Gastrocnemius medialis (tissue), 4 donors: ENCODE measurements around the gene DNM3.

Experiments used
- CTCF ChIP-seq, 5 experiments: fragments of 450-650 bp in 3 of 5; fragments of 200-600 bp in 2 of 5; sonication (generic) in 2 of 5; IDR thresholded peaks in 4 of 5; conservative IDR thresholded peaks in 1 of 5; 1 replicate in 4 of 5; 2 replicates in 1 of 5; pipeline ENCODE4 v1.5.1; 2016 to 2019; ENCODE audit warnings: antibody characterized with exemption in 5 of 5, mild to moderate bottlenecking in 3 of 5, moderate library complexity in 3 of 5
- POLR2A ChIP-seq, 2 donors: fragments of 450-650 bp; IDR thresholded peaks; one replicate each; pipeline ENCODE4 v1.6.1; 2017; ENCODE audit warnings: antibody characterized with exemption in 2 of 2, mild to moderate bottlenecking in 2 of 2, moderate library complexity in 2 of 2

GRCh38 chr1:172286629-172287076, 445.4 kb downstream of the DNM3 start:
- TF ChIP-seq CTCF (IDR thresholded peaks at IDR 0.05 in 4 of 5, conservative IDR thresholded peaks at IDR 0.05 in 1 of 5): no peak
- TF ChIP-seq POLR2A (IDR thresholded peaks at IDR 0.05): no peak
